ENCODE measurements around the gene EIF2AK3.

GRCh38 chr2:88597168-88597567 lies 30.1 kb downstream of the EIF2AK3 start:
- TF ChIP-seq POLR2AphosphoS5 (IDR thresholded peaks at IDR 0.05) (no peak), CTCF (IDR thresholded peaks at IDR 0.05; ENCODE audit: poor library complexity, severe bottlenecking) (no peak), EP300 (conservative IDR thresholded peaks at IDR 0.05; ENCODE audit: poor library complexity, severe bottlenecking) (no peak), SMC3 (conservative IDR thresholded peaks at IDR 0.05; ENCODE audit: poor library complexity) (no peak)
- TF ChIP-seq, protein P1, sequence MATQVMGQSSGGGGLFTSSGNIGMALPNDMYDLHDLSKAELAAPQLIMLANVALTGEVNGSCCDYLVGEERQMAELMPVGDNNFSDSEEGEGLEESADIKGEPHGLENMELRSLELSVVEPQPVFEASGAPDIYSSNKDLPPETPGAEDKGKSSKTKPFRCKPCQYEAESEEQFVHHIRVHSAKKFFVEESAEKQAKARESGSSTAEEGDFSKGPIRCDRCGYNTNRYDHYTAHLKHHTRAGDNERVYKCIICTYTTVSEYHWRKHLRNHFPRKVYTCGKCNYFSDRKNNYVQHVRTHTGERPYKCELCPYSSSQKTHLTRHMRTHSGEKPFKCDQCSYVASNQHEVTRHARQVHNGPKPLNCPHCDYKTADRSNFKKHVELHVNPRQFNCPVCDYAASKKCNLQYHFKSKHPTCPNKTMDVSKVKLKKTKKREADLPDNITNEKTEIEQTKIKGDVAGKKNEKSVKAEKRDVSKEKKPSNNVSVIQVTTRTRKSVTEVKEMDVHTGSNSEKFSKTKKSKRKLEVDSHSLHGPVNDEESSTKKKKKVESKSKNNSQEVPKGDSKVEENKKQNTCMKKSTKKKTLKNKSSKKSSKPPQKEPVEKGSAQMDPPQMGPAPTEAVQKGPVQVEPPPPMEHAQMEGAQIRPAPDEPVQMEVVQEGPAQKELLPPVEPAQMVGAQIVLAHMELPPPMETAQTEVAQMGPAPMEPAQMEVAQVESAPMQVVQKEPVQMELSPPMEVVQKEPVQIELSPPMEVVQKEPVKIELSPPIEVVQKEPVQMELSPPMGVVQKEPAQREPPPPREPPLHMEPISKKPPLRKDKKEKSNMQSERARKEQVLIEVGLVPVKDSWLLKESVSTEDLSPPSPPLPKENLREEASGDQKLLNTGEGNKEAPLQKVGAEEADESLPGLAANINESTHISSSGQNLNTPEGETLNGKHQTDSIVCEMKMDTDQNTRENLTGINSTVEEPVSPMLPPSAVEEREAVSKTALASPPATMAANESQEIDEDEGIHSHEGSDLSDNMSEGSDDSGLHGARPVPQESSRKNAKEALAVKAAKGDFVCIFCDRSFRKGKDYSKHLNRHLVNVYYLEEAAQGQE (IDR thresholded peaks at IDR 0.05; ENCODE audit: borderline replicate concordance), result no peak

Data from neural cell (in vitro differentiated cells).